T-helper 2 cell treated with Interferon-gamma antibody and Interleukin-4, amounts not matched to agents 5 μg/mL and 100 μg/mL, for 36 hours (primary cell): Measurements from ENCODE around the gene MMP28.
A peak's percentile ranks its signal among the peaks of the same experiment; 100 is the strongest.

Experiments
- DNase-seq: peaks from one replicate; pipeline ENCODE4 v3.0.0; 2021; ENCODE audit warnings: low spot score
- H3K27ac Mint-ChIP-seq: one replicate; pipeline ENCODE4 v1.8.0; 2021; ENCODE audit warnings: mild to moderate bottlenecking, mixed read lengths
- H3K27me3 Mint-ChIP-seq: one replicate; pipeline ENCODE4 v1.8.0; 2021; ENCODE audit warnings: low read depth, mixed read lengths
- H3K36me3 Mint-ChIP-seq: one replicate; pipeline ENCODE4 v1.8.0; 2021; ENCODE audit warnings: low read depth, mixed read lengths
- H3K4me1 Mint-ChIP-seq: one replicate; pipeline ENCODE4 v1.8.0; 2021; ENCODE audit warnings: low read depth, mixed read lengths
- H3K4me3 Mint-ChIP-seq: one replicate; pipeline ENCODE4 v1.8.0; 2022; ENCODE audit warnings: mild to moderate bottlenecking, moderate library complexity, mixed read lengths
- H3K9me3 Mint-ChIP-seq: one replicate; pipeline ENCODE4 v1.8.0; 2021; ENCODE audit warnings: mixed read lengths

MMP28 gene

DNA sequence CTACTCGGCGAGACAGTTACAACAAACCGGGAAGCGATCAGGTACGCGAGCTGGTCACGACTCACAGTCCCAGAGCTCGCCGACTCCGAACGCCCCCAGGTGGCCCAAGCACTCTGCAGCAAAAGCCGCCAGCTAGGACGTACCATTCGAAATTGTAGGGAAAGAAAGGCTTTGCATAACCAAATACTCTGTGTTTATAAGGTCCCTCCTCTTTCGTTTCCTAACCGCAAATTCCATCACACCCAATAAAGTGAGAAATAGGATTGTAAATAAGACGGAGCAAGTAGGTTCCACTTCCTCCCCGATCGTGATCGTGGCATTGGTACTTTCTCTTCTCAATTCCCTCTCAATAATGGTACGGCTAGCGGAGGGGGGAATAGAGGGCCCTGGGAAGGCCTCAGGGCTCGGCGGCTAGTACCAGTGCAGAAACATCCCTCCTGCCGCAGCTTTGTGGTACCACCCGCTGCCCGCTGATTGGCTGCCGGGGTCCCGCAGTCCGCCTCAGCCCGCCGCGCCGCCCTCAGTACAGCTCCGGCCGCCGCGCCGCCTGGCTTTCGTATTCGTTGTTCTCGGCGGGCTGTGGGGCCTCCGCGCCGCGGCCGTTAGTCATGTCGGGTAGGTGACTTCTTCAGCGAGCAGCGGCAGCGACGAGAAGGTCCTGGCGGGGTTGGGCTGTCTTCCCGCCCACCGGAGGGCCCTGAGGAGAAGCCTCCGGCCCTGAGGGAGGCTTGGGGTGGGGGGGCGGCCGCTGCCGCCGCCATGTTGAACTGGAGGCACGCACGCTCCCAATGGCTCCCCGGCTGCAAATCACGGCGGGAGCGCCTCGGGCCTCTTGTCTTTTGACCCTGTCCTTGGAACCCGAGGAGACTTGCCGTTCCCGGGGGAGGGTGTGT is 13.8 kb upstream of the MMP28 start, which contains the start of gene TAF15:
TAF15 (plus strand) TSS at position 523 of the 893 bp plus-strand sequence; CDS start at position 609, 86 bp downstream.
- no peaks in the 10 kb centered on the region for H3K27me3 Mint-ChIP-seq
- peaks cover 8% of the 10 kb centered on the region for H3K36me3 Mint-ChIP-seq

DNA sequence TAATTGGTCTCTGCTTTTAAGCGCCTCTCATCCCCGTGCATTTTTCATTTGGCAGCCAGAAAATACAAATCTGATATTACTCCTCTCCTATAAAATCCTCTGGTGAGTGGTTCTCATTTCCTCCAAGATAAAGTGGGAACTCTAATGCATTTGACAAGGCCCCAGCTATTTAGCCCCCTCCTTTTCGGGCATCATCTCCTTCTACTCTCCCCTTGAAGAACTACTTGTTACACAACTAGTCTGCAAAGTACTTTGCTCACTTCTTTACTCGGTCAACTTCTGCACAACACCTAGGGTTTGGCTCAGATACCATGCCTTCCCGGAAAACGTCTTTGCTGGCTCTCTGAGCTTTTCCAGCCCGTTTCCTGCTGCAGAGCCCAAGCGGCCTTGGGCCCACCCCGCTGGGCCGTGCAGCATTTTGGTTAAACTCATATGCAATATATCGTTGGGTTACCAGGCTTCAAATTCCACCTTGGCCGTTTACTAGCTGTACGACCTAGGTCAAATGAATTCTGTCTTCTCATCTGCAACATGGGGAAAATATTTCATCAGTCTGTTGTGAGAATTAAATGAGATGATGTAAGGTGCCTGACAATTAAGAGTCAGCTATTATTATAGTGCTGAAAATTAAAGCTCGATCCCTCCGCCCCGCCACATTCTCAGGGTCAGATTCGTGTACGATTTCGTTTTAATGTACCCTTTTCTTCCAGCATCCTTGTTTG is 13.0 kb upstream of the MMP28 start:
- Mint-ChIP-seq H3K36me3 (peaks cover 4% of the 10 kb centered on the region), H3K27ac (peak overlapping the region; percentile 93), H3K27me3 (no peaks in the 10 kb centered on the region), H3K9me3 (no peaks in the 10 kb centered on the region), H3K4me1 (peaks cover 44% of the 10 kb centered on the region), H3K4me3 (peak overlapping the region; percentile 90)
- DNase-seq = no peak

More for the DNA sequence above, 13.8 kb upstream of the MMP28 start, which contains the start of gene TAF15:
- peak; percentile 96 for DNase-seq
- Mint-ChIP-seq H3K27ac (peak within 1 kb of the TSS; percentile 93), H3K4me1 (peaks cover 49% of the 10 kb centered on the region), H3K4me3 (peak within 1 kb of the TSS; percentile 90), H3K9me3 (no peaks in the 10 kb centered on the region)

DNA sequence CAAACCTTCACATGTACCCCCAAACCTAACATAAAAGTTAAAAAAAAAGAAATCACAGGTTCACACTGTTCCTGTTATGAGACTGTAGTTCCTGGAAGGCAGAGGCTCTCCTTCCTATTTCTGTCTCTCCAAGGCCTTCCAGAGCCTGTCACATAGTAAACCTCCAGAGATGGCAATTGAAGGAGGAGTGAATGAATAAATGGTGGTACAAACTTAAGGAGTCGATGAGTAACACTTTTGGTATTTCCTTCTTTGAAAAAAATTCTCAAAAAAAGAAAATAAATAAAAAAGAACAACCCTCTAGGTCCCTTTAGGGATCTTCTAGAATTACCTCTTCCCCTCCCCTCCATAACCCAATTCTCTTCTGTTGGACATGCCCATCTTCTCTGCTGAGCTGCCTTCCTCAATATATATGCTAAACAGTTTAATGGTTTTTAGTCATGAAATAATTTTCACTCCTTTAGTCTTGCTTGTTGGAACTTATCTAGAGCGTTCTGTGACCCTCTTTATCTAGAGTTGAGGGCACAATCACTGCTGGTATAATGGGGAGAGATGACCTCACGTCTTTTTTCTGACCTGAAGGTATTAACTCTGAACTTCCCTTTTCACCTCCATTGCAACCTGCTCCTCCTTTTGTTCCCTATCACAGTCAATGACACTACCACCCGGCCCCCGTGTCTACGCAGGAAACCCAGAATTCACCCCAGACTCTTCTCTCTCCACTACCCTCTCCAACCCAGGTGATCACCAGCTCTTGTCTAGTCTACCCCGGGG is 12.1 kb upstream of the MMP28 start:
- no peak for DNase-seq
- H3K4me3 Mint-ChIP-seq = peak overlapping the region; percentile 90
- peak overlapping the region; percentile 93 for H3K27ac Mint-ChIP-seq
- peaks cover 40% of the 10 kb centered on the region for H3K4me1 Mint-ChIP-seq
- H3K36me3 Mint-ChIP-seq = peaks cover 4% of the 10 kb centered on the region
- H3K27me3 Mint-ChIP-seq = no peaks in the 10 kb centered on the region
- H3K9me3 Mint-ChIP-seq = no peaks in the 10 kb centered on the region

DNA sequence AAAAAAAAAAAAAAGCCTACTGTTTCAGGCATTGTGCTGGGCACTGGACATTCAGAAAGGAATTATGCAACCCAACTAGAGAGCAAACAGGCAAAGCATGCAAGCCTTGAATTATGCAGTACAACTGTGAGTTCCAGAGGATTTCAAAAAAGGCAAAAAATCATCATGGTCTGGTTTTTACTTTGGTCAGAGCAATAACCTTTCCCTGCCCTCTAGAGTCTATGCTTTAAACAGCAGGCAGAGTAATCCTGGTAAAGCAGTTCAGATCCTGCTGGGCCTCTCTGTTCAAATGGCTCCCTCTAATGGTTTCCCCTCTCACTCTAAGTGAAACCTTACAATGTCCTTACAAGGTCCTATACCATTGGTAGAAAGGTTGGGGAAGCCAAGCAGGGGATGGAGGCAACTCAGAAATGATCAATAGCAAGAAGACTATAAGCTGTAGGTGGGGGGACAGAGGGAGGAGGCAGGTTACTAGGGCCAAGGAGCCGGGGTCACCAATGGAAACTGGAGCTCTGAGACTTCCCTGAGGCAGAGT is 9.3 kb upstream of the MMP28 start:
- Mint-ChIP-seq H3K27ac (no peak overlapping the region), H3K4me1 (peaks cover 34% of the 10 kb centered on the region), H3K4me3 (no peak overlapping the region), H3K36me3 (no peaks in the 10 kb centered on the region), H3K27me3 (no peaks in the 10 kb centered on the region), H3K9me3 (no peaks in the 10 kb centered on the region)
- peak; percentile 52 for DNase-seq

GRCh38 chr17:35801583-35802224 is 6.3 kb upstream of the MMP28 start:
- no peaks in the 10 kb centered on the region for H3K36me3 Mint-ChIP-seq
- no peak for DNase-seq
- H3K9me3 Mint-ChIP-seq = no peaks in the 10 kb centered on the region
- H3K4me3 Mint-ChIP-seq = no peak overlapping the region
- no peak overlapping the region for H3K27ac Mint-ChIP-seq
- peaks cover 13% of the 10 kb centered on the region for H3K4me1 Mint-ChIP-seq
- H3K27me3 Mint-ChIP-seq = peaks cover 22% of the 10 kb centered on the region

GRCh38 chr17:35799942-35800341 is 4.5 kb upstream of the MMP28 start:
- Mint-ChIP-seq H3K27me3 (peaks cover 33% of the 10 kb centered on the region), H3K9me3 (no peaks in the 10 kb centered on the region), H3K4me1 (peaks cover 18% of the 10 kb centered on the region), H3K4me3 (no peak overlapping the region), H3K36me3 (no peaks in the 10 kb centered on the region), H3K27ac (no peak overlapping the region)
- DNase-seq = no peak

GRCh38 chr17:35797918-35798317 is 2.5 kb upstream of the MMP28 start:
- Mint-ChIP-seq H3K9me3 (no peaks in the 10 kb centered on the region), H3K36me3 (no peaks in the 10 kb centered on the region), H3K27ac (no peak overlapping the region), H3K4me3 (no peak overlapping the region), H3K27me3 (peaks cover 53% of the 10 kb centered on the region), H3K4me1 (peaks cover 17% of the 10 kb centered on the region)
- no peak for DNase-seq

DNA sequence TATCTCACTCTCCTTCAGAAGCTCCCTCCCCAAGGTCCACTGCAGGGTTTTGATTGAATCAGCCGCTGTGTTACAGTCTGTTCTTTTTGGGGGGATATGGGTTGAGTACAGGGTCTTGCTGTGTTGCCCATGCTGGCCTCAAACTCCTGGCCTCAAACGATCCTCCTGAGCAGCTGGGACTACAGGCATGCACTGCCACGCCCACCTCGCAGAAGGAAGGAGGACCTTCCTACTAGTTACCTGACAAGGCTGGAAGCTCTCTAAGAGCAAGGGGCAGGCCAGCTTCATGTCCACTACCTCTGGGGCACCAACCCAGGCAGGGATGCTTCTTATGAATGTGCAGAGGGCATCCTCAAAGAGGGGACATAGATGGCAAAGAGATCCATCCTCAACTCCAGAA is 1.9 kb upstream of the MMP28 start:
- H3K27me3 Mint-ChIP-seq = peaks cover 58% of the 10 kb centered on the region
- no peaks in the 10 kb centered on the region for H3K9me3 Mint-ChIP-seq
- H3K36me3 Mint-ChIP-seq = no peaks in the 10 kb centered on the region
- no peak overlapping the region for H3K27ac Mint-ChIP-seq
- DNase-seq = no peak
- no peak overlapping the region for H3K4me3 Mint-ChIP-seq
- H3K4me1 Mint-ChIP-seq = peaks cover 17% of the 10 kb centered on the region

- Mint-ChIP-seq H3K4me3 (no peak overlapping the region), H3K36me3 (no peaks in the 10 kb centered on the region), H3K9me3 (no peaks in the 10 kb centered on the region), H3K4me1 (peaks cover 17% of the 10 kb centered on the region), H3K27me3 (peaks cover 62% of the 10 kb centered on the region), H3K27ac (no peak overlapping the region)
- DNase-seq = no peak
Measured at GRCh38 chr17:35796942-35797341, 1.5 kb upstream of the MMP28 start.

GRCh38 chr17:35795871-35796265 is 427 bp upstream of the MMP28 start:
- no peak for DNase-seq
- Mint-ChIP-seq H3K27ac (no peak overlapping the region), H3K36me3 (no peaks in the 10 kb centered on the region), H3K27me3 (peaks cover 70% of the 10 kb centered on the region), H3K4me1 (peaks cover 11% of the 10 kb centered on the region), H3K9me3 (no peaks in the 10 kb centered on the region), H3K4me3 (peak overlapping the region; percentile 78)

- H3K27me3 Mint-ChIP-seq = peaks cover 73% of the 10 kb centered on the region
- no peaks in the 10 kb centered on the region for H3K36me3 Mint-ChIP-seq
- H3K9me3 Mint-ChIP-seq = no peaks in the 10 kb centered on the region
- H3K4me1 Mint-ChIP-seq = peaks cover 13% of the 10 kb centered on the region
- H3K4me3 Mint-ChIP-seq = no peak overlapping the region
- no peak for DNase-seq
- no peak overlapping the region for H3K27ac Mint-ChIP-seq
Measured at GRCh38 chr17:35793257-35793656, 2.2 kb downstream of the MMP28 start.

GRCh38 chr17:35791681-35792350 is 3.6 kb downstream of the MMP28 start:
- no peak for DNase-seq
- H3K36me3 Mint-ChIP-seq = no peaks in the 10 kb centered on the region
- H3K4me3 Mint-ChIP-seq = no peak overlapping the region
- peaks cover 13% of the 10 kb centered on the region for H3K4me1 Mint-ChIP-seq
- no peaks in the 10 kb centered on the region for H3K9me3 Mint-ChIP-seq
- H3K27me3 Mint-ChIP-seq = peaks cover 70% of the 10 kb centered on the region
- H3K27ac Mint-ChIP-seq = no peak overlapping the region

DNA sequence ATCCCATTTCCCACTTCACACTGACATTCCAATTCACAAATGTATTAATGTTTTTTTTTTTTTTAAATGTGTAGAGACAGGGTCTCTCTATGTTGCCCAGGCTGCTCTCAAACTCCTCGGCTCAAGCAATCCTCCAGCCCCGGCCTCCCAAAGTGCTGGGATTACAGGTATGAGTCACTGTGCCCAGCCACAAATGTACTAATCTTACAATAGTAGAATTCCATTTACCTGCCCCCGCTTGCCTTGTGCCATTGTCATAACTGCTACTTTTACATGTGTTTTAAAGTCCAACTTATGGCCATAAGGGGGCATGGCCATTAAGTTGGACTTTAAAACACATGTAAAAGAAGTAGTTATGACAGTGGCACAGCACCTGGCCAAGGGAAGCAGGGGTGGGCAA is 4.6 kb downstream of the MMP28 start:
- H3K27ac Mint-ChIP-seq = no peak overlapping the region
- no peaks in the 10 kb centered on the region for H3K36me3 Mint-ChIP-seq
- H3K9me3 Mint-ChIP-seq = no peaks in the 10 kb centered on the region
- no peak overlapping the region for H3K4me3 Mint-ChIP-seq
- DNase-seq = no peak
- H3K4me1 Mint-ChIP-seq = peaks cover 8% of the 10 kb centered on the region
- H3K27me3 Mint-ChIP-seq = peaks cover 68% of the 10 kb centered on the region
